Stimulated activated CD4-positive, alpha-beta T cell treated with anti-CD3 and anti-CD28 coated beads, Interleukin-15, amount 100 ng/mL, for 24 hours (primary cell): ENCODE results near the gene TRIM49B.
"Not testable (repeated sequence)": the region's sequence is repeated elsewhere in the genome, so short reads cannot be mapped to it uniquely, and the experiment has no call there.

ENCODE experiments used
- DNase-seq: peaks from one replicate; pipeline ENCODE4 v3.0.0-alpha.2; 2020

The TRIM49B gene

GRCh38 chr11:49028523-49028922 is at the start of gene TRIM49B:
Gene TRIM49B (plus strand): TSS chr11:49028823. CDS start chr11:49031600, 2,777 bp downstream.
- DNase-seq: not testable (repeated sequence)

GRCh38 chr11:48983785-48984184 is 44.8 kb upstream of the TRIM49B start, which contains the start of gene TRIM51G:
Gene TRIM51G (minus strand): TSS chr11:48983885. CDS start chr11:48981695, 2,190 bp downstream.
- not testable (repeated sequence) for DNase-seq

GRCh38 chr11:49048229-49048628 is 19.6 kb downstream of the TRIM49B start:
- not testable (repeated sequence) for DNase-seq

- DNase-seq: not testable (repeated sequence)
These were observed 21.2 kb downstream of the TRIM49B start for GRCh38 chr11:49049821-49050220.

GRCh38 chr11:49059012-49059411 is 30.4 kb downstream of the TRIM49B start, which contains the start of gene TRIM64C:
Gene TRIM64C (minus strand): TSS chr11:49059112. CDS start chr11:49059112, 0 bp downstream.
- not testable (repeated sequence) for DNase-seq

- DNase-seq: not testable (repeated sequence)
These were observed 41.3 kb downstream of the TRIM49B start for GRCh38 chr11:49069897-49070296.
